Lower leg skin (tissue), 4 donors: ENCODE measurements around the gene ABCC10. TPM values are rescaled to one million over a fixed set of nuclear protein-coding genes. Genes with fewer than 3 reads are reported as not detected.

Experiments
- DNase-seq, 2 donors: peaks; one replicate each; pipeline ENCODE4 v3.0.0-alpha.2; 2019; ENCODE audit warnings: low spot score in 2 of 2
- H3K4me3 ChIP-seq: fragments of 200-600 bp; sonication (generic); 2 replicates; pipeline ENCODE4 v1.5.1; 2017; ENCODE audit warnings: mild to moderate bottlenecking, low read depth; ENCODE audit not compliant: poor library complexity, severe bottlenecking
- CTCF ChIP-seq, 3 donors: fragments of 450-650 bp; IDR thresholded peaks; one replicate each; pipeline ENCODE4 v1.5.1; 2016; ENCODE audit warnings: antibody characterized with exemption in 3 of 3, mild to moderate bottlenecking in 3 of 3, moderate library complexity in 2 of 3
- POLR2A ChIP-seq, 2 donors: fragments of 450-650 bp; IDR thresholded peaks; one replicate each; pipeline ENCODE4 v1.6.1; 2016 to 2017; ENCODE audit warnings: antibody characterized with exemption in 2 of 2, mild to moderate bottlenecking in 1 of 2, moderate library complexity in 1 of 2
- WGBS, 2 donors: methylation state at CpG; one replicate each; pipeline ENCODE4 v1.1.5; 2018; 5-methylcytosine and 5-hydroxymethylcytosine counted together
- intact Hi-C: fragments of 100-400 bp; cut with DNase I; formaldehyde crosslinking; loops from one replicate; pipeline ENCODE4 v1.15.0; 2023; ENCODE audit warnings: low total_unique reads
- total RNA-seq, 4 donors: library from RNA; depleted of rRNA; stranded (reverse); fragments of >200 nt; gene quantifications; one replicate each; pipeline ENCODE4 v1.1.0, GENCODE V29; 2016

Gene ABCC10
- total RNA-seq, 4 donors from 2014 or later: 9.4 to 17.9 (median 15.9) TPM

- no peak overlapping the region for H3K4me3 ChIP-seq
- TF ChIP-seq POLR2A (IDR thresholded peaks at IDR 0.05) (no peak), CTCF (IDR thresholded peaks at IDR 0.05) (no peak)
- 52 to 72% methylated on average over 4 of the region's 4 CpGs for WGBS, 2 donors
- intact Hi-C loops: loop anchor here (5.0 kb wide), 1 partner anchor 56 kb away; no protein-coding TSS in a partner anchor
- no peak for DNase-seq
Measured at GRCh38 chr6:43451348-43451747, 24.0 kb downstream of the ABCC10 start.

- TF ChIP-seq POLR2A (IDR thresholded peaks at IDR 0.05): no peak
- TF ChIP-seq CTCF (IDR thresholded peaks at IDR 0.05): no peak
- WGBS, 2 donors: 71 to 72% methylated on average over 8 of the region's 8 CpGs
- H3K4me3 ChIP-seq: no peak overlapping the region
- intact Hi-C loops: loop anchor here (5.0 kb wide), 1 partner anchor 55 kb away; no protein-coding TSS in a partner anchor
- no peak for DNase-seq
Measured at GRCh38 chr6:43451939-43452338, 24.6 kb downstream of the ABCC10 start.

- no peak for TF ChIP-seq POLR2A (IDR thresholded peaks at IDR 0.05)
- no peak for TF ChIP-seq CTCF (IDR thresholded peaks at IDR 0.05)
- WGBS, 2 donors: 80 to 85% methylated on average over 4 of the region's 4 CpGs
- DNase-seq: no peak
- H3K4me3 ChIP-seq: no peak overlapping the region
- intact Hi-C loops: loop anchor here (5.0 kb wide), 1 partner anchor 54 kb away; no protein-coding TSS in a partner anchor
Measured at GRCh38 chr6:43452896-43453295, 25.6 kb downstream of the ABCC10 start.

GRCh38 chr6:43453831-43454230, 26.5 kb downstream of the ABCC10 start:
- no peak for DNase-seq
- no peak overlapping the region for H3K4me3 ChIP-seq
- TF ChIP-seq CTCF (IDR thresholded peaks at IDR 0.05) (no peak), POLR2A (IDR thresholded peaks at IDR 0.05) (no peak)
- intact Hi-C loops: loop anchor here (5.0 kb wide), 1 partner anchor 53 kb away; no protein-coding TSS in a partner anchor

- no peak overlapping the region for H3K4me3 ChIP-seq
- TF ChIP-seq POLR2A (IDR thresholded peaks at IDR 0.05): no peak
- TF ChIP-seq CTCF (IDR thresholded peaks at IDR 0.05): peak in 1 of 3 donors; percentile 90
- WGBS, 2 donors: 8 to 15% methylated on average over 9 to 17 of the region's 17 CpGs
- intact Hi-C loops: loop anchor here (5.0 kb wide), 1 partner anchor 53 kb away; no protein-coding TSS in a partner anchor
- DNase-seq: peak; percentile 78 to 95
Measured at GRCh38 chr6:43454290-43454695, 27.0 kb downstream of the ABCC10 start.
